PFSK-1 (cell line): ENCODE data around the gene GRAMD1B.

Experiments used
- FOXP2 ChIP-seq: optimal IDR thresholded peaks from 2 replicates; pipeline ENCODE3; 2011; ENCODE audit warnings: borderline replicate concordance, control low read depth, inconsistent platforms; ENCODE audit not compliant: insufficient read depth; ENCODE audit errors: extremely low read length, extremely low read depth
- TAF1 ChIP-seq: IDR thresholded peaks from 2 replicates; pipeline ENCODE4 v1.6.1; 2012; ENCODE audit warnings: low read length, control low read depth, borderline replicate concordance; ENCODE audit not compliant: insufficient read depth

GRCh38 chr11:123544631-123545375 lies 114.7 kb downstream of the GRAMD1B start:
- TF ChIP-seq FOXP2 (no peak), TAF1 (no peak)
